H1 (cell line): ENCODE measurements around the gene PEX1. TPM values are rescaled to one million over a fixed set of nuclear protein-coding genes. Genes with fewer than 3 reads are reported as not detected.
"Not testable (repeated sequence)": the region's sequence is repeated elsewhere in the genome, so short reads cannot be mapped to it uniquely, and the experiment has no call there.

Source experiments
- CTCF ChIA-PET: fragments of 300-600 bp; sonication (Branson Sonifier 250); formaldehyde crosslinking; loops from one replicate; lab custom pipeline; 2021; ENCODE audit not compliant: partially characterized antibody; lab: Charles Lee
- POLR2A ChIA-PET: fragments of 300-600 bp; sonication (Branson Sonifier 250); formaldehyde crosslinking; loops from one replicate; lab custom pipeline; 2021; ENCODE audit warnings: inconsistent platforms; ENCODE audit not compliant: partially characterized antibody; lab: Charles Lee
- DNase-seq, 2 experiments: peaks; one replicate each; pipeline versions ENCODE4 v3.0.0 to v3.0.0-alpha.2; 2010 to 2022; ENCODE audit warnings: low spot score in 2 of 2, low read depth in 1 of 2, mixed read lengths in 1 of 2
- FAIRE-seq: peaks from 2 replicates; lab custom pipeline; 2011; peaks lifted over from hg19 to GRCh38; lab: Jason Lieb, UNC
- H2AFZ ChIP-seq: 2 replicates; pipeline ENCODE4 v1.8.1; 2012; ENCODE audit warnings: low read length, inconsistent platforms
- H2AK5ac ChIP-seq: 2 replicates; pipeline ENCODE4 v1.6.1; 2013; ENCODE audit warnings: low read depth, low read length
- H2BK120ac ChIP-seq: replicated peaks from 2 replicates; pipeline ENCODE3; 2013; ENCODE audit warnings: low read depth, low read length, inconsistent platforms
- H2BK12ac ChIP-seq: 2 replicates; pipeline ENCODE4 v1.6.1; 2013; ENCODE audit warnings: low read depth, low read length
- H2BK15ac ChIP-seq: 2 replicates; pipeline ENCODE4 v1.6.1; 2013; ENCODE audit warnings: low read length
- H2BK20ac ChIP-seq: 2 replicates; pipeline ENCODE4 v1.6.1; 2013; ENCODE audit warnings: low read length
- H2BK5ac ChIP-seq: 2 replicates; pipeline ENCODE4 v1.6.1; 2013; ENCODE audit warnings: low read depth, low read length
- H3K14ac ChIP-seq: 2 replicates; pipeline ENCODE4 v1.6.1; 2013; ENCODE audit warnings: inconsistent platforms; ENCODE audit not compliant: insufficient read length
- H3K18ac ChIP-seq: 2 replicates; pipeline ENCODE4 v1.6.1; 2013; ENCODE audit warnings: low read length; ENCODE audit errors: extremely low read depth
- H3K23ac ChIP-seq: 2 replicates; pipeline ENCODE4 v1.6.1; 2013; ENCODE audit warnings: inconsistent platforms; ENCODE audit not compliant: insufficient read length
- H3K23me2 ChIP-seq: 2 replicates; pipeline ENCODE4 v1.6.1; 2013; ENCODE audit warnings: low read depth, low read length
- H3K27ac ChIP-seq: 2 replicates; pipeline ENCODE4 v1.6.1; 2011; ENCODE audit warnings: low read depth, low read length, inconsistent platforms
- H3K27me3 ChIP-seq, 4 experiments: replicated peaks in 1 of 4; 1 replicate in 1 of 4; 2 replicates in 3 of 4; pipeline versions ENCODE4 v1.6.1 to v1.8.1; 2011 to 2013; ENCODE audit warnings: low read length in 3 of 4, mild to moderate bottlenecking in 3 of 4, inconsistent platforms in 2 of 4, mixed read lengths in 2 of 4, moderate library complexity in 1 of 4; ENCODE audit not compliant: control insufficient read depth in 3 of 4, insufficient read depth in 3 of 4; ENCODE audit errors: extremely low read depth in 1 of 4
- H3K36me3 ChIP-seq, 4 experiments: 2 replicates each; pipeline versions ENCODE4 v1.6.1 to v1.8.1; 2011 to 2013; ENCODE audit warnings: mild to moderate bottlenecking in 4 of 4, low read length in 3 of 4, moderate library complexity in 2 of 4, control low read depth in 1 of 4, inconsistent platforms in 1 of 4; ENCODE audit not compliant: insufficient read depth in 4 of 4, control insufficient read depth in 2 of 4
- H3K4ac ChIP-seq: replicated peaks from 2 replicates; pipeline ENCODE3; 2013; ENCODE audit warnings: low read length, low read depth, mixed read lengths, inconsistent platforms; ENCODE audit not compliant: insufficient read length
- H3K4me1 ChIP-seq, 4 experiments: replicated peaks in 1 of 4; 1 replicate in 1 of 4; 2 replicates in 3 of 4; pipeline versions ENCODE4 v1.6.1 to v1.8.1; 2011 to 2013; ENCODE audit warnings: low read length in 3 of 4, inconsistent platforms in 2 of 4, mixed read lengths in 1 of 4; ENCODE audit not compliant: insufficient read depth in 4 of 4, control insufficient read depth in 3 of 4
- H3K4me2 ChIP-seq, 2 experiments: 2 replicates each; pipeline versions ENCODE4 v1.6.1 to v1.8.1; 2011 to 2013; ENCODE audit warnings: low read depth in 2 of 2, low read length in 2 of 2, control low read depth in 1 of 2, inconsistent platforms in 1 of 2, mild to moderate bottlenecking in 1 of 2; ENCODE audit not compliant: insufficient read depth in 1 of 2
- H3K4me3 ChIP-seq, 4 experiments: fragments of 200-600, 300-600 bp in 1 of 4; sonication (generic), shearing (Covaris generic), sonication (Bioruptor Twin) in 1 of 4; 2 replicates each; pipeline versions ENCODE4 v1.5.1 to v1.8.1; 2011 to 2016; ENCODE audit warnings: low read length in 4 of 4, low read depth in 3 of 4, control low read depth in 2 of 4, inconsistent platforms in 2 of 4, mild to moderate bottlenecking in 2 of 4, mixed read lengths in 1 of 4, moderate library complexity in 1 of 4; ENCODE audit not compliant: insufficient read depth in 2 of 4; ENCODE audit errors: extremely low read depth in 1 of 4
- H3K56ac ChIP-seq: replicated peaks from 2 replicates; pipeline ENCODE3; 2013; ENCODE audit warnings: low read depth, mild to moderate bottlenecking, mixed read lengths, low read length, inconsistent platforms; ENCODE audit not compliant: insufficient read length
- H3K79me1 ChIP-seq: 2 replicates; pipeline ENCODE4 v1.6.1; 2013; ENCODE audit warnings: low read depth, low read length, control low read depth
- H3K79me2 ChIP-seq, 2 experiments: 2 replicates each; pipeline versions ENCODE4 v1.6.1 to v1.8.1; 2012 to 2013; ENCODE audit warnings: low read length in 2 of 2, mild to moderate bottlenecking in 2 of 2, inconsistent platforms in 1 of 2; ENCODE audit not compliant: insufficient read depth in 2 of 2, control insufficient read depth in 1 of 2
- H3K9ac ChIP-seq, 4 experiments: replicated peaks in 1 of 4; 1 replicate in 1 of 4; 2 replicates in 3 of 4; pipeline versions ENCODE4 v1.6.1 to v1.8.1; 2011 to 2013; ENCODE audit warnings: low read depth in 3 of 4, low read length in 3 of 4, control low read depth in 2 of 4, mild to moderate bottlenecking in 2 of 4, moderate library complexity in 2 of 4, inconsistent platforms in 1 of 4; ENCODE audit errors: extremely low read depth in 1 of 4
- H3K9me3 ChIP-seq, 2 experiments: 2 replicates each; pipeline versions ENCODE4 v1.6.1 to v1.8.1; 2012 to 2013; ENCODE audit warnings: mild to moderate bottlenecking in 2 of 2, moderate library complexity in 2 of 2, control low read depth in 1 of 2, inconsistent platforms in 1 of 2, low read depth in 1 of 2, low read length in 1 of 2, mixed read lengths in 1 of 2; ENCODE audit not compliant: insufficient read depth in 2 of 2
- H4K20me1 ChIP-seq, 2 experiments: replicated peaks in 1 of 2; 2 replicates each; pipeline versions ENCODE3 to v1.8.1; 2011 to 2013; ENCODE audit warnings: inconsistent platforms in 2 of 2, low read length in 2 of 2, mild to moderate bottlenecking in 1 of 2; ENCODE audit not compliant: insufficient read depth in 2 of 2, control insufficient read depth in 1 of 2
- H4K5ac ChIP-seq: 2 replicates; pipeline ENCODE4 v1.6.1; 2013; ENCODE audit warnings: low read length, low read depth, mixed read lengths, inconsistent platforms; ENCODE audit not compliant: insufficient read length
- H4K8ac ChIP-seq: 2 replicates; pipeline ENCODE4 v1.8.0; 2013; ENCODE audit warnings: mild to moderate bottlenecking, moderate library complexity, low read length, inconsistent platforms; ENCODE audit not compliant: insufficient read depth; ENCODE audit errors: extremely low read depth
- H4K91ac ChIP-seq: replicated peaks from 2 replicates; pipeline ENCODE3; 2013; ENCODE audit warnings: low read length, mixed read lengths, inconsistent platforms; ENCODE audit not compliant: insufficient read length
- WGBS, 2 experiments: shearing (Covaris generic) in 1 of 2; methylation state at CpG; one replicate each; pipeline versions ENCODE4 v1.1.6 to v1.1.7; 2013 to 2015; ENCODE audit warnings: low lambda C conversion rate in 2 of 2, mixed read lengths in 2 of 2, inconsistent platforms in 1 of 2, low coverage in 1 of 2, missing lambda C conversion rate in 1 of 2; ENCODE audit not compliant: insufficient replicate concordance in 2 of 2, insufficient coverage in 1 of 2, insufficient read length in 1 of 2; ENCODE audit errors: extremely low coverage in 1 of 2, missing lambda C conversion rate in 1 of 2; 5-methylcytosine and 5-hydroxymethylcytosine counted together
- polyA plus RNA-seq, 7 experiments: library from polyadenylated mRNA; depleted of rRNA in 3 of 7; stranded (reverse) in 5 of 7; unstranded in 2 of 7; fragments of >200 nt in 5 of 7; fragments of 200-250 nt in 2 of 7; gene quantifications; 1 replicate in 5 of 7; 2 replicates in 1 of 7; 4 replicates in 1 of 7; pipeline versions ENCODE4 v1.2.1 to v1.2.3, GENCODE V29; 2011 to 2013; ENCODE audit warnings: missing spikeins in 2 of 7, mixed read lengths in 2 of 7
- total RNA-seq: library from RNA; stranded (reverse); fragmentation: NEBNext Ultra II Directional; extraction: Animal tissue kit (Norgen Biotek cat#: 25700); gene quantifications from 2 replicates; pipeline ENCODE4 v1.2.1, GENCODE V29; 2021

The PEX1 gene
- total and polyA plus RNA-seq, 2 of the 8 experiments (the other 6 are each of a cell fraction or from before 2014, with no cell fraction given) = 16.4 to 23.9 TPM

- not testable (repeated sequence) for H2BK120ac ChIP-seq, H3K18ac ChIP-seq, H3K79me2 ChIP-seq, H2AFZ ChIP-seq, H2BK12ac ChIP-seq, H3K4me2 ChIP-seq, H4K8ac ChIP-seq, H3K9me3 ChIP-seq, H3K56ac ChIP-seq, H3K9ac ChIP-seq, H2AK5ac ChIP-seq, DNase-seq, H3K27me3 ChIP-seq, H3K4ac ChIP-seq, H3K14ac ChIP-seq, H3K27ac ChIP-seq, H3K23ac ChIP-seq, H4K5ac ChIP-seq, H2BK15ac ChIP-seq, H2BK20ac ChIP-seq, H3K4me3 ChIP-seq, H3K23me2 ChIP-seq, H4K20me1 ChIP-seq, H3K36me3 ChIP-seq, FAIRE-seq, H2BK5ac ChIP-seq, H3K79me1 ChIP-seq, H3K4me1 ChIP-seq, H4K91ac ChIP-seq
- ChIA-PET POLR2A (interaction anchor here (1.2 to 1.4 kb wide), 2 partner anchors 10 to 11 kb away, joined by 4 to 6 read pairs; no protein-coding TSS in a partner anchor), CTCF (interaction anchor here (1.3 kb wide), 1 partner anchor 9 kb away, joined by 3 read pairs; the partner anchor contains the start of gene ERVW-1)
- WGBS, 2 experiments = 82% methylated on average over 9 of the region's 9 CpGs; no CpG with 5 or more reads in 1 of the 2 experiments
Measured at GRCh38 chr7:92468589-92468988, 59.7 kb downstream of the PEX1 start.
